Liver (tissue), 9 donors: Measurements from ENCODE around the gene AGBL4. TPM values are rescaled to one million over a fixed set of nuclear protein-coding genes. Genes with fewer than 3 reads are reported as not detected.

Experiments
- DNase-seq: peaks from one replicate; pipeline ENCODE4 v3.0.0-alpha.2; 2017; ENCODE audit warnings: low spot score
- H3K27ac ChIP-seq, 2 donors: one replicate each; pipeline ENCODE4 v1.7.0; 2013; ENCODE audit warnings: inconsistent platforms in 2 of 2, low read length in 2 of 2, control low read depth in 1 of 2, low read depth in 1 of 2, mild to moderate bottlenecking in 1 of 2
- H3K27me3 ChIP-seq, 4 donors: one replicate each; pipeline versions ENCODE4 v1.6.1 to v1.7.0; 2013; ENCODE audit warnings: low read length in 3 of 4, inconsistent platforms in 1 of 4, mild to moderate bottlenecking in 1 of 4, moderate library complexity in 1 of 4; ENCODE audit not compliant: control insufficient read depth in 4 of 4, insufficient read depth in 4 of 4
- H3K36me3 ChIP-seq, 4 donors: one replicate each; pipeline versions ENCODE4 v1.6.1 to v1.7.0; 2013; ENCODE audit warnings: low read length in 3 of 4, mild to moderate bottlenecking in 3 of 4, low read depth in 1 of 4, moderate library complexity in 1 of 4; ENCODE audit not compliant: control insufficient read depth in 4 of 4, insufficient read depth in 3 of 4
- H3K4me1 ChIP-seq, 4 donors: one replicate each; pipeline versions ENCODE4 v1.6.1 to v1.7.0; 2013; ENCODE audit warnings: low read length in 3 of 4, mild to moderate bottlenecking in 3 of 4, moderate library complexity in 1 of 4; ENCODE audit not compliant: control insufficient read depth in 4 of 4, insufficient read depth in 4 of 4
- H3K4me3 ChIP-seq, 3 donors: one replicate each; pipeline versions ENCODE4 v1.6.1 to v1.7.0; 2013; ENCODE audit warnings: low read length in 3 of 3, control low read depth in 1 of 3, low read depth in 1 of 3, mild to moderate bottlenecking in 1 of 3
- H3K9ac ChIP-seq, 2 donors: one replicate each; pipeline ENCODE4 v1.7.0; 2013; ENCODE audit warnings: low read length in 2 of 2, mild to moderate bottlenecking in 2 of 2, moderate library complexity in 2 of 2, control low read depth in 1 of 2, low read depth in 1 of 2
- H3K9me3 ChIP-seq, 4 donors: one replicate each; pipeline versions ENCODE4 v1.6.1 to v1.7.0; 2013; ENCODE audit warnings: low read length in 3 of 4; ENCODE audit not compliant: control insufficient read depth in 4 of 4
- ATF3 ChIP-seq: IDR thresholded peaks from 2 replicates; pipeline ENCODE4 v1.6.1; 2016; ENCODE audit warnings: antibody characterized with exemption
- CTCF ChIP-seq: fragments of 150-350 bp; IDR thresholded peaks from 2 replicates; pipeline ENCODE4 v1.5.1; 2017; ENCODE audit warnings: improper control_type of control experiment, low read depth, low read length; ENCODE audit not compliant: missing input control
- EGR1 ChIP-seq, 2 donors: IDR thresholded peaks; 2 replicates each; pipeline ENCODE4 v1.6.1; 2016 to 2018; ENCODE audit warnings: antibody characterized with exemption in 2 of 2, low read depth in 2 of 2
- FOXA1 ChIP-seq: IDR thresholded peaks from 2 replicates; pipeline ENCODE4 v1.6.1; 2016; ENCODE audit warnings: antibody characterized with exemption
- FOXA2 ChIP-seq: IDR thresholded peaks from 2 replicates; pipeline ENCODE4 v1.6.1; 2016; ENCODE audit warnings: antibody characterized with exemption
- GABPA ChIP-seq, 2 donors: IDR thresholded peaks in 1 of 2; conservative IDR thresholded peaks in 1 of 2; 2 replicates each; pipeline ENCODE4 v1.6.1; 2016; ENCODE audit warnings: antibody characterized with exemption in 2 of 2, mild to moderate bottlenecking in 1 of 2, moderate library complexity in 1 of 2
- HNF4A ChIP-seq, 2 donors: conservative IDR thresholded peaks; 2 replicates each; pipeline ENCODE4 v1.6.1; 2016; ENCODE audit warnings: antibody characterized with exemption in 2 of 2, mild to moderate bottlenecking in 2 of 2
- HNF4G ChIP-seq: IDR thresholded peaks from 2 replicates; pipeline ENCODE4 v1.6.1; 2016; ENCODE audit warnings: antibody characterized with exemption
- JUND ChIP-seq, 2 donors: IDR thresholded peaks; 2 replicates each; pipeline ENCODE4 v1.6.1; 2016; ENCODE audit warnings: antibody characterized with exemption in 2 of 2
- NR2F2 ChIP-seq: IDR thresholded peaks from 2 replicates; pipeline ENCODE4 v1.6.1; 2016; ENCODE audit warnings: antibody characterized with exemption
- RAD21 ChIP-seq, 2 donors: IDR thresholded peaks; 2 replicates each; pipeline ENCODE4 v1.6.1; 2016; ENCODE audit warnings: antibody characterized with exemption in 2 of 2, mild to moderate bottlenecking in 2 of 2
- REST ChIP-seq: IDR thresholded peaks from 2 replicates; pipeline ENCODE4 v1.6.1; 2016; ENCODE audit warnings: antibody characterized with exemption, mild to moderate bottlenecking
- RXRA ChIP-seq, 2 donors: IDR thresholded peaks; 2 replicates each; pipeline ENCODE4 v1.6.1; 2017 to 2018; ENCODE audit warnings: antibody characterized with exemption in 2 of 2, mild to moderate bottlenecking in 1 of 2
- SP1 ChIP-seq: IDR thresholded peaks from 2 replicates; pipeline ENCODE4 v1.6.1; 2018; ENCODE audit warnings: antibody characterized with exemption, mild to moderate bottlenecking
- TAF1 ChIP-seq: conservative IDR thresholded peaks from 2 replicates; pipeline ENCODE4 v1.6.1; 2016; ENCODE audit warnings: antibody characterized with exemption, mild to moderate bottlenecking
- YY1 ChIP-seq: IDR thresholded peaks from 2 replicates; pipeline ENCODE4 v1.6.1; 2016; ENCODE audit warnings: antibody characterized with exemption, mild to moderate bottlenecking
- WGBS: extraction: QIAGEN DNeasy Blood & Tissue Kit; methylation state at CpG from one replicate; pipeline ENCODE4 v1.1.7; 2013; 5-methylcytosine and 5-hydroxymethylcytosine counted together
- polyA plus RNA-seq, 2 donors: library from polyadenylated mRNA; stranded (reverse) in 1 of 2; unstranded in 1 of 2; fragments of 200-250 nt in 1 of 2; fragments of >200 nt in 1 of 2; fragmentation: Nextera tagmentation in 1 of 2; extraction: Ambion mirVana in 1 of 2; gene quantifications; one replicate each; pipeline versions ENCODE4 v1.2.1 to v1.2.3, GENCODE V29; 2013 to 2015
- total RNA-seq, 2 donors: library from RNA; depleted of rRNA; stranded (reverse); fragments of >200 nt; gene quantifications; one replicate each; pipeline ENCODE4 v1.2.3, GENCODE V29; 2014
- TF ChIP-seq, protein P1 (sequence below): IDR thresholded peaks from 2 replicates; pipeline ENCODE4 v1.6.1; 2016; ENCODE audit warnings: antibody characterized with exemption
- TF ChIP-seq, protein P2 (sequence below): IDR thresholded peaks from 2 replicates; pipeline ENCODE4 v1.6.1; 2016; ENCODE audit warnings: antibody characterized with exemption
- donor health status: healthy.
- donor health status: healthy.
- donor health status: healthy.
- donor health status: healthy.
- donor health status: healthy.

AGBL4 gene
- total and polyA plus RNA-seq, 4 donors: 0.75 to 0.76 TPM; not detected in 2

GRCh38 chr1:49086327-49086726 lies 937.4 kb downstream of the AGBL4 start:
- Histone ChIP-seq H3K9ac (no peak overlapping the region), H3K27ac (no peak overlapping the region), H3K4me1 (no peaks in the 10 kb centered on the region), H3K9me3 (peaks cover 0 to 6% (median 0%) of the 10 kb centered on the region in 4 donors), H3K27me3 (peaks cover 0 to 4% (median 0%) of the 10 kb centered on the region in 4 donors), H3K4me3 (no peak overlapping the region), H3K36me3 (no peaks in the 10 kb centered on the region)
- no peak for TF ChIP-seq RAD21 (IDR thresholded peaks at IDR 0.05)
- no peak for TF ChIP-seq GABPA (IDR thresholded peaks at IDR 0.05 in 1 of 2, conservative IDR thresholded peaks at IDR 0.05 in 1 of 2)
- TF ChIP-seq TAF1: no peak
- no peak for TF ChIP-seq NR2F2
- TF ChIP-seq EGR1 (IDR thresholded peaks at IDR 0.05; ENCODE audit: low read depth in 2 of 2): no peak
- no peak for TF ChIP-seq HNF4A (conservative IDR thresholded peaks at IDR 0.05)
- TF ChIP-seq ATF3: no peak
- 80% methylated on average over 2 of the region's 2 CpGs for WGBS
- no peak for DNase-seq

GRCh38 chr1:49085079-49085478 lies 938.7 kb downstream of the AGBL4 start:
- no peak for TF ChIP-seq JUND (IDR thresholded peaks at IDR 0.05)
- no peak for TF ChIP-seq SP1
- TF ChIP-seq CTCF: no peak
- no peak for TF ChIP-seq NR2F2
- TF ChIP-seq FOXA1: no peak
- TF ChIP-seq, protein P1, sequence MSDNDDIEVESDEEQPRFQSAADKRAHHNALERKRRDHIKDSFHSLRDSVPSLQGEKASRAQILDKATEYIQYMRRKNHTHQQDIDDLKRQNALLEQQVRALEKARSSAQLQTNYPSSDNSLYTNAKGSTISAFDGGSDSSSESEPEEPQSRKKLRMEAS: no peak
- TF ChIP-seq FOXA2: no peak
- TF ChIP-seq, protein P2, sequence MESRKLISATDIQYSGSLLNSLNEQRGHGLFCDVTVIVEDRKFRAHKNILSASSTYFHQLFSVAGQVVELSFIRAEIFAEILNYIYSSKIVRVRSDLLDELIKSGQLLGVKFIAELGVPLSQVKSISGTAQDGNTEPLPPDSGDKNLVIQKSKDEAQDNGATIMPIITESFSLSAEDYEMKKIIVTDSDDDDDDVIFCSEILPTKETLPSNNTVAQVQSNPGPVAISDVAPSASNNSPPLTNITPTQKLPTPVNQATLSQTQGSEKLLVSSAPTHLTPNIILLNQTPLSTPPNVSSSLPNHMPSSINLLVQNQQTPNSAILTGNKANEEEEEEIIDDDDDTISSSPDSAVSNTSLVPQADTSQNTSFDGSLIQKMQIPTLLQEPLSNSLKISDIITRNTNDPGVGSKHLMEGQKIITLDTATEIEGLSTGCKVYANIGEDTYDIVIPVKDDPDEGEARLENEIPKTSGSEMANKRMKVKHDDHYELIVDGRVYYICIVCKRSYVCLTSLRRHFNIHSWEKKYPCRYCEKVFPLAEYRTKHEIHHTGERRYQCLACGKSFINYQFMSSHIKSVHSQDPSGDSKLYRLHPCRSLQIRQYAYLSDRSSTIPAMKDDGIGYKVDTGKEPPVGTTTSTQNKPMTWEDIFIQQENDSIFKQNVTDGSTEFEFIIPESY: no peak
- no peak for TF ChIP-seq HNF4G
- no peak for TF ChIP-seq EGR1 (IDR thresholded peaks at IDR 0.05; ENCODE audit: low read depth in 2 of 2)
- TF ChIP-seq RAD21 (IDR thresholded peaks at IDR 0.05): no peak
- no peak for TF ChIP-seq RXRA (IDR thresholded peaks at IDR 0.05)
- TF ChIP-seq GABPA (IDR thresholded peaks at IDR 0.05 in 1 of 2, conservative IDR thresholded peaks at IDR 0.05 in 1 of 2): no peak
- no peak for TF ChIP-seq HNF4A (conservative IDR thresholded peaks at IDR 0.05)
- no peak for TF ChIP-seq TAF1
- TF ChIP-seq REST: no peak
- no peak for TF ChIP-seq ATF3
- TF ChIP-seq YY1: no peak
- peaks cover 0 to 6% (median 0%) of the 10 kb centered on the region in 4 donors for H3K9me3 ChIP-seq
- no peak for DNase-seq
- 75% methylated on average over 3 of the region's 3 CpGs for WGBS
- H3K4me3 ChIP-seq: no peak overlapping the region
- H3K27me3 ChIP-seq: peaks cover 0 to 4% (median 0%) of the 10 kb centered on the region in 4 donors
- no peak overlapping the region for H3K27ac ChIP-seq
- H3K9ac ChIP-seq: no peak overlapping the region
- H3K36me3 ChIP-seq: no peaks in the 10 kb centered on the region
- no peaks in the 10 kb centered on the region for H3K4me1 ChIP-seq
